ENCODE data around the gene LRRC74B. TPM values are rescaled to one million over a fixed set of nuclear protein-coding genes. Genes with fewer than 3 reads are reported as not detected.

The LRRC74B gene
- polyA plus RNA-seq, 2 of the 4 experiments (the other 2 are of a cell fraction), result 0.08 to 0.10 TPM

DNA sequence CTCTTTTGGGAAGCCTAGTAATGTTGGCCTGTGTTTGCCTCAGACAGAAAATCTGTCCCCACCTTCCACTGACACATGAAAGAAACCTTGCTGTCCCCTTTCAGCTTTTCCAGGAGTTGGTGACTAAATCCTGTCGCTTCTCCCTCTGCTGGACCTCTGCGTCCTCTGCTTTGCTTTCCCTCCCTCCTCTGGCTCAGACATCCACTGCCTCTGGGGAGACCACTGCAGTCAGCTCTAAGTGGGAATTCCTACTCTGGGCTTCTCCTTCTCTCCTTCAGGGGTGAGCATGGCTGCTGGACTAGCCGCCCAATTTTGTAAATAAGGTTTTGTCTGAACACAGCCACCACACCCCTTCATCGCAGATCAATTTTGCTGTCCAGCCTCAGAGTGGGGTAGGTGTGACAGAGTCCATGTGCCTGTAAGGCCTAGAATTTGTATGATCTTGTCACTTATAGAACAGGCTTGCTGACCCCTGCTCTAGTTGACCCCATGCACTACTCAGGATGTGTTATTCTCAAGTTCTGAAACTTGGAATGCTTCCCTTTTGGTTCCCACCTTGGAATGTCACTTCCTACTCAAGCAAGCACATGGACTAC, 23.0 kb downstream of the LRRC74B start:
- H3K4me2 ChIP-seq, result no peak overlapping the region
- no peaks in the 10 kb centered on the region for H3K9me3 ChIP-seq
- no peaks in the 10 kb centered on the region for H3K4me1 ChIP-seq
- ATAC-seq, result no peak
- POLR2A ChIA-PET, result no interaction called here
- H3K4me3 ChIP-seq, result no peak overlapping the region
- CTCF ChIA-PET, result interaction anchor here (1.0 kb wide), 1 partner anchor 36 kb away, joined by 3 read pairs; no protein-coding TSS in a partner anchor
- no peak overlapping the region for H3K27ac ChIP-seq
- no peak for TF ChIP-seq POLR2A (IDR thresholded peaks at IDR 0.05; ENCODE audit: low read length)
- TF ChIP-seq CEBPB (IDR thresholded peaks at IDR 0.05), result no peak
- no peak for TF ChIP-seq NR3C1 (IDR thresholded peaks at IDR 0.05)
- no peak for TF ChIP-seq ZSCAN20 (CRISPR knock-in tag; IDR thresholded peaks at IDR 0.05)
- TF ChIP-seq USF2 (IDR thresholded peaks at IDR 0.05), result no peak
- no peak for TF ChIP-seq RARB (CRISPR knock-in tag; IDR thresholded peaks at IDR 0.05)
- WGBS (ENCODE audit: missing lambda C conversion rate), result 83% methylated on average over 4 of the region's 4 CpGs
- DNase-seq (ENCODE audit: low read depth in 1 of 2, low spot score in 1 of 2), result no peak
- FAIRE-seq, result no peak

GRCh38 chr22:21069375-21069774, 23.6 kb downstream of the LRRC74B start:
- ATAC-seq (no peak), FAIRE-seq (no peak), DNase-seq (ENCODE audit: low read depth in 1 of 2, low spot score in 1 of 2) (no peak)
- ChIA-PET CTCF (interaction anchor here (1.0 kb wide), 1 partner anchor 35 kb away, joined by 3 read pairs; no protein-coding TSS in a partner anchor), POLR2A (no interaction called here)
- Histone ChIP-seq H3K4me2 (no peak overlapping the region), H3K9me3 (no peaks in the 10 kb centered on the region), H3K27ac (no peak overlapping the region), H3K4me3 (no peak overlapping the region), H3K4me1 (peaks cover 2% of the 10 kb centered on the region; the same call in 1 of the 3 replicates)
- 54% methylated on average over 4 of the region's 5 CpGs for WGBS (ENCODE audit: missing lambda C conversion rate)
- no peak for TF ChIP-seq CEBPB (IDR thresholded peaks at IDR 0.05)
- no peak for TF ChIP-seq REST (IDR thresholded peaks at IDR 0.05)
- no peak for TF ChIP-seq ATOH8 (CRISPR knock-in tag; IDR thresholded peaks at IDR 0.05; ENCODE audit: low read depth)
- TF ChIP-seq JUN (IDR thresholded peaks at IDR 0.05), result no peak
- TF ChIP-seq, protein P1, sequence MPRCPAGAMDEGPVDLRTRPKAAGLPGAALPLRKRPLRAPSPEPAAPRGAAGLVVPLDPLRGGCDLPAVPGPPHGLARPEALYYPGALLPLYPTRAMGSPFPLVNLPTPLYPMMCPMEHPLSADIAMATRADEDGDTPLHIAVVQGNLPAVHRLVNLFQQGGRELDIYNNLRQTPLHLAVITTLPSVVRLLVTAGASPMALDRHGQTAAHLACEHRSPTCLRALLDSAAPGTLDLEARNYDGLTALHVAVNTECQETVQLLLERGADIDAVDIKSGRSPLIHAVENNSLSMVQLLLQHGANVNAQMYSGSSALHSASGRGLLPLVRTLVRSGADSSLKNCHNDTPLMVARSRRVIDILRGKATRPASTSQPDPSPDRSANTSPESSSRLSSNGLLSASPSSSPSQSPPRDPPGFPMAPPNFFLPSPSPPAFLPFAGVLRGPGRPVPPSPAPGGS (IDR thresholded peaks at IDR 0.05), result no peak
- TF ChIP-seq SMC3 (IDR thresholded peaks at IDR 0.05), result no peak
- no peak for TF ChIP-seq POLR2AphosphoS2 (conservative IDR thresholded peaks at IDR 0.05; ENCODE audit: low read length)
- TF ChIP-seq HOXA7 (CRISPR knock-in tag; IDR thresholded peaks at IDR 0.05), result no peak
- TF ChIP-seq EHF (CRISPR knock-in tag; IDR thresholded peaks at IDR 0.05), result no peak
- TF ChIP-seq RNF2 (IDR thresholded peaks at IDR 0.05; ENCODE audit: borderline replicate concordance, low read depth), result no peak
- no peak for TF ChIP-seq FOXS1 (CRISPR knock-in tag; IDR thresholded peaks at IDR 0.05)
- no peak for TF ChIP-seq SREBF2 (IDR thresholded peaks at IDR 0.05)
